ENCODE results near the gene CPZ. TPM values are rescaled to one million over a fixed set of nuclear protein-coding genes. Genes with fewer than 3 reads are reported as not detected.
A peak's percentile ranks its signal among the peaks of the same experiment; 100 is the strongest.

Gene CPZ
- polyA plus RNA-seq (not detected in 3 replicates), polyA minus RNA-seq (not detected in 3 replicates)
- not detected for polyA plus RNA-seq (2011; ENCODE audit: low read depth)
- not detected in 2 replicates for polyA plus RNA-seq (2011; cell fraction: cytosol; rRNA removed)
- 0.07 TPM in 1 of 2 replicates, not detected in the other for polyA plus RNA-seq (2011; cell fraction: nucleus; rRNA removed)
- polyA plus RNA-seq (2012; ENCODE audit: low replicate concordance) = not detected in 2 replicates
- not detected for polyA minus RNA-seq (2011; cell fraction: cytosol; rRNA and poly(A)+ RNA removed)
- not detected in 2 replicates for polyA minus RNA-seq (2011; cell fraction: nucleus; rRNA and poly(A)+ RNA removed)

- Histone ChIP-seq H3K9ac (ENCODE audit: control insufficient read depth, extremely low read depth, insufficient read depth, low read length) (no peak within 1 kb of the TSS), H2AFZ (ENCODE audit: control insufficient read depth, low read length) (no peak within 1 kb of the TSS), H3K4me1 (ENCODE audit: control insufficient read depth, extremely low read depth, insufficient read depth, low read length) (no peaks in the 10 kb centered on the region), H3K9me1 (ENCODE audit: control insufficient read depth, extremely low read depth, insufficient read depth, low read length) (no peaks in the 10 kb centered on the region), H3K4me2 (ENCODE audit: control insufficient read depth, extremely low read depth, insufficient read depth, low read depth, low read length) (no peak within 1 kb of the TSS), H3K9me3 (ENCODE audit: control insufficient read depth, low read depth, low read length) (no peaks in the 10 kb centered on the region), H3K36me3 (ENCODE audit: control insufficient read depth in 2 of 2, extremely low read depth in 1 of 2, insufficient read depth in 2 of 2, low read length in 2 of 2) (no peaks in the 10 kb centered on the region), H3K27ac (ENCODE audit: control insufficient read depth, insufficient read depth, low read length) (no peak within 1 kb of the TSS), H3K4me3 (ENCODE audit: control insufficient read depth in 2 of 3, extremely low read depth in 1 of 3, insufficient read depth in 2 of 3, low read depth in 1 of 3, low read length in 3 of 3) (no peak within 1 kb of the TSS), H4K20me1 (ENCODE audit: control insufficient read depth, extremely low read depth, insufficient read depth, low read length) (no peaks in the 10 kb centered on the region), H3K79me2 (ENCODE audit: control insufficient read depth, insufficient read depth, low read length) (no peaks in the 10 kb centered on the region), H3K27me3 (ENCODE audit: control insufficient read depth, extremely low read depth, insufficient read depth, low read length) (peaks cover 37% of the 10 kb centered on the region)
- dilution Hi-C loops (cut with MboI; ENCODE audit: extremely low pct_ligation_motif_present, low sequenced_read_pairs) = no loop called here
- DNase-seq (ENCODE audit: low read depth, low spot score) (no peak), FAIRE-seq (no peak)
- TF ChIP-seq CTCF (optimal IDR thresholded peaks at IDR 0.05 in 1 of 3, IDR thresholded peaks at IDR 0.05 in 1 of 3, conservative IDR thresholded peaks at IDR 0.05 in 1 of 3; ENCODE audit: extremely low read depth in 1 of 3, insufficient read depth in 2 of 3, low read length in 3 of 3) = no peak
- TF ChIP-seq EZH2 (IDR thresholded peaks at IDR 0.05; ENCODE audit: low read length) = peak; percentile 57
These were observed at the start of gene CPZ for GRCh38 chr4:8592366-8593263. TSS of gene CPZ (plus strand) at chr4:8592765. CDS start at chr4:8592834, 69 bp downstream.

GRCh38 chr4:8542776-8543525 lies 49.6 kb upstream of the CPZ start:
- Histone ChIP-seq H3K27ac (ENCODE audit: control insufficient read depth, insufficient read depth, low read length) (no peak overlapping the region), H3K79me2 (ENCODE audit: control insufficient read depth, insufficient read depth, low read length) (no peaks in the 10 kb centered on the region), H3K36me3 (ENCODE audit: control insufficient read depth in 2 of 2, extremely low read depth in 1 of 2, insufficient read depth in 2 of 2, low read length in 2 of 2) (no peaks in the 10 kb centered on the region), H3K4me1 (ENCODE audit: control insufficient read depth, extremely low read depth, insufficient read depth, low read length) (peaks cover 19% of the 10 kb centered on the region), H3K27me3 (ENCODE audit: control insufficient read depth, extremely low read depth, insufficient read depth, low read length) (peaks cover 11% of the 10 kb centered on the region), H4K20me1 (ENCODE audit: control insufficient read depth, extremely low read depth, insufficient read depth, low read length) (no peaks in the 10 kb centered on the region), H3K9me1 (ENCODE audit: control insufficient read depth, extremely low read depth, insufficient read depth, low read length) (no peaks in the 10 kb centered on the region), H2AFZ (ENCODE audit: control insufficient read depth, low read length) (no peak overlapping the region), H3K4me2 (ENCODE audit: control insufficient read depth, extremely low read depth, insufficient read depth, low read depth, low read length) (no peak overlapping the region), H3K4me3 (ENCODE audit: control insufficient read depth in 2 of 3, extremely low read depth in 1 of 3, insufficient read depth in 2 of 3, low read depth in 1 of 3, low read length in 3 of 3) (no peak overlapping the region), H3K9me3 (ENCODE audit: control insufficient read depth, low read depth, low read length) (no peaks in the 10 kb centered on the region), H3K9ac (ENCODE audit: control insufficient read depth, extremely low read depth, insufficient read depth, low read length) (no peak overlapping the region)
- dilution Hi-C loops (cut with MboI; ENCODE audit: extremely low pct_ligation_motif_present, low sequenced_read_pairs) = no loop called here
- FAIRE-seq (no peak), DNase-seq (ENCODE audit: low read depth, low spot score) (no peak)
- TF ChIP-seq EZH2 (IDR thresholded peaks at IDR 0.05; ENCODE audit: low read length) (no peak), CTCF (optimal IDR thresholded peaks at IDR 0.05 in 1 of 3, IDR thresholded peaks at IDR 0.05 in 1 of 3, conservative IDR thresholded peaks at IDR 0.05 in 1 of 3; ENCODE audit: extremely low read depth in 1 of 3, insufficient read depth in 2 of 3, low read length in 3 of 3) (no peak)
